ENCODE results near the gene CSNK2A2.

The CSNK2A2 gene

GRCh38 chr16:58118801-58119508 lies 79.0 kb downstream of the CSNK2A2 start:
- H3K9me3 ChIP-seq (ENCODE audit: control insufficient read depth in 5 of 5, low read length in 5 of 5) = no peaks in the 10 kb centered on the region
- peaks cover 11 to 63% (median 50%) of the 10 kb centered on the region in 5 donors for H3K4me1 ChIP-seq (ENCODE audit: control insufficient read depth in 5 of 5, insufficient read depth in 5 of 5, low read length in 5 of 5)
- H3K27ac ChIP-seq (ENCODE audit: low read depth, low read length) = peak overlapping the region; percentile 89
- H3K4me3 ChIP-seq (ENCODE audit: low read depth in 1 of 5, low read length in 5 of 5) = no peak overlapping the region
- peaks cover 8 to 28% (median 25%) of the 10 kb centered on the region in 5 donors for H3K36me3 ChIP-seq (ENCODE audit: control insufficient read depth in 5 of 5, insufficient read depth in 5 of 5, low read length in 5 of 5)
- peak overlapping the region in 1 of 5 donors; percentile 30 for H3K9ac ChIP-seq (ENCODE audit: low read length in 5 of 5)
- no peaks in the 10 kb centered on the region for H3K27me3 ChIP-seq (ENCODE audit: control insufficient read depth in 5 of 5, insufficient read depth in 4 of 5, low read length in 5 of 5)

GRCh38 chr16:58116529-58116928 lies 81.4 kb downstream of the CSNK2A2 start:
- Histone ChIP-seq H3K4me1 (ENCODE audit: control insufficient read depth in 5 of 5, insufficient read depth in 5 of 5, low read length in 5 of 5) (peaks cover 11 to 52% (median 39%) of the 10 kb centered on the region in 5 donors), H3K4me3 (ENCODE audit: low read depth in 1 of 5, low read length in 5 of 5) (no peak overlapping the region), H3K9me3 (ENCODE audit: control insufficient read depth in 5 of 5, low read length in 5 of 5) (no peaks in the 10 kb centered on the region), H3K9ac (ENCODE audit: low read length in 5 of 5) (no peak overlapping the region), H3K36me3 (ENCODE audit: control insufficient read depth in 5 of 5, insufficient read depth in 5 of 5, low read length in 5 of 5) (peaks cover 15 to 46% (median 37%) of the 10 kb centered on the region in 5 donors), H3K27ac (ENCODE audit: low read depth, low read length) (peak overlapping the region; percentile 84), H3K27me3 (ENCODE audit: control insufficient read depth in 5 of 5, insufficient read depth in 4 of 5, low read length in 5 of 5) (no peaks in the 10 kb centered on the region)

DNA sequence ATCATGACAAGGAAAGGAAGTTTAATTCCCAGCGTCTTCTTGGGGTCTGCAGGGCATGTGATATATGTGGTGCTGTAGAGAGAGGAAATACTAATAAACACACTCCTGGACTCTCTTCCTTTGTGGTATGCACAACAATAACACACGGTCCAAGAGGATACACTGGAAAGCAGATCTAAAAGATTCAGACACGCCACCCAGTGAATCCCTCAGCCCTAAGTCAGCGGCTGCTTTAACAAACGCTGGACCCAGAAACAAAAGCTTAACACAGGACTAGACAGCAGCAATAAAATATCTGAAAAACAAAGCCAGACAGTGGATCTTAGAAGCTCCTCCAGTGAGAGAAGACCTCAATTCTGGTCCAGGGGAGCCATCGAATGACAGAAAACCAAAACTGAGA lies 81.8 kb downstream of the CSNK2A2 start:
- H3K9me3 ChIP-seq (ENCODE audit: control insufficient read depth in 5 of 5, low read length in 5 of 5) = no peaks in the 10 kb centered on the region
- H3K9ac ChIP-seq (ENCODE audit: low read length in 5 of 5) = no peak overlapping the region
- no peaks in the 10 kb centered on the region for H3K27me3 ChIP-seq (ENCODE audit: control insufficient read depth in 5 of 5, insufficient read depth in 4 of 5, low read length in 5 of 5)
- no peak overlapping the region for H3K4me3 ChIP-seq (ENCODE audit: low read depth in 1 of 5, low read length in 5 of 5)
- H3K27ac ChIP-seq (ENCODE audit: low read depth, low read length) = peak overlapping the region; percentile 84
- H3K36me3 ChIP-seq (ENCODE audit: control insufficient read depth in 5 of 5, insufficient read depth in 5 of 5, low read length in 5 of 5) = peaks cover 15 to 46% (median 37%) of the 10 kb centered on the region in 5 donors
- peaks cover 11 to 47% (median 34%) of the 10 kb centered on the region in 5 donors for H3K4me1 ChIP-seq (ENCODE audit: control insufficient read depth in 5 of 5, insufficient read depth in 5 of 5, low read length in 5 of 5)

DNA sequence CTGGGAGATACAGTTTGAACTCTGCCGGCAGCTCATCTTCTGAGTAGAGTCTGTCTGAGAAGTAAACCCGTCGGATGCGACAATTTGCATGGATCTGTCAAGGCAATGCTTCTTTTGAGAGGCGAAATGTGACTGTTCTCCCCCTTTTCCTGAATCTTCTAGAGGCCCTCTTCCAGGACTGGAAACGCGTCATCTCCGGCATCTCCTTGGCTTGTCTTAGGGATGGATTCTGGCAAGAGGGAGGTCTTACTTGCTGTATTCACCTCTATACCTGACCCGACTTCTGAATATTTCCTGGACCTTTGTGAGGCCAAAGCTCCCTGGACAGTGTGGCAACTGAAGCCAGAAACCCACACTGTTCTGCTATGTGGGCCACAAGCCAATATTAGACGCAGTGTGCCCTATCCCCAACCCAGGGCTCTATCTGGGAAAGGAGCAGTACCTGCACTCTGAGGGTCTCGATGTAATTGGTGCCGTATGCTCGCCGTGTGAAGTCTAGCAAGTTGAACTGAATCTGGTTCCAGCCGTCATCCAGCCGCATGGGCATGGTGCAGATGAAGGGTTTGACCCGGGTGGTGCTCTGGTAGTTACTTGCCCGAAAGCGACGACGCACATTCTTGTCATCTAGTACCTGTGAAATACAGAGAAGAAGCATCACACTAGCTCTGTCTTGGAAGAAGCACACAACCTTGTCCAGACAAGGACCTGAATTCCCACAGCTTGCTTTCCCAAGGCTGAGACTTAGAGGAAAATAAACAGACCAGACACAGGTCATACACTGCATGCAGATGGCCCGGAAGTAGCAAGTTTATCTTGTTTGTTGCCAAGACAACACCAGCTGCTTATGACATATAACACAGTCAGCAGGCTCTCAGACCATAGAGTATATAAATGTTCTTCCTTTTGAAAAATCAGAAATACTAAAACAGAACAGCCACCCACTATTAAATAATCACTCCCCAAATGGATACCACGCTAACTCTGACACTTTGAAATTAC lies 82.8 kb downstream of the CSNK2A2 start:
- Histone ChIP-seq H3K9ac (ENCODE audit: low read length in 5 of 5) (peak overlapping the region in 1 of 5 donors; percentile 31), H3K36me3 (ENCODE audit: control insufficient read depth in 5 of 5, insufficient read depth in 5 of 5, low read length in 5 of 5) (peaks cover 15 to 46% (median 37%) of the 10 kb centered on the region in 5 donors), H3K9me3 (ENCODE audit: control insufficient read depth in 5 of 5, low read length in 5 of 5) (no peaks in the 10 kb centered on the region), H3K4me1 (ENCODE audit: control insufficient read depth in 5 of 5, insufficient read depth in 5 of 5, low read length in 5 of 5) (peaks cover 8 to 38% (median 24%) of the 10 kb centered on the region in 5 donors), H3K4me3 (ENCODE audit: low read depth in 1 of 5, low read length in 5 of 5) (peak overlapping the region in 3 of 5 donors; percentile 12 to 42 (median 36)), H3K27me3 (ENCODE audit: control insufficient read depth in 5 of 5, insufficient read depth in 4 of 5, low read length in 5 of 5) (no peaks in the 10 kb centered on the region), H3K27ac (ENCODE audit: low read depth, low read length) (peak overlapping the region; percentile 84)

- no peak overlapping the region for H3K9ac ChIP-seq (ENCODE audit: low read length in 5 of 5)
- H3K36me3 ChIP-seq (ENCODE audit: control insufficient read depth in 5 of 5, insufficient read depth in 5 of 5, low read length in 5 of 5) = peaks cover 15 to 40% (median 32%) of the 10 kb centered on the region in 5 donors
- H3K4me3 ChIP-seq (ENCODE audit: low read depth in 1 of 5, low read length in 5 of 5) = no peak overlapping the region
- H3K27me3 ChIP-seq (ENCODE audit: control insufficient read depth in 5 of 5, insufficient read depth in 4 of 5, low read length in 5 of 5) = no peaks in the 10 kb centered on the region
- no peak overlapping the region for H3K27ac ChIP-seq (ENCODE audit: low read depth, low read length)
- H3K9me3 ChIP-seq (ENCODE audit: control insufficient read depth in 5 of 5, low read length in 5 of 5) = no peaks in the 10 kb centered on the region
- peaks cover 0 to 18% (median 8%) of the 10 kb centered on the region in 5 donors for H3K4me1 ChIP-seq (ENCODE audit: control insufficient read depth in 5 of 5, insufficient read depth in 5 of 5, low read length in 5 of 5)
Observed at GRCh38 chr16:58111302-58111627, 86.6 kb downstream of the CSNK2A2 start.

GRCh38 chr16:58110571-58111301 lies 87.2 kb downstream of the CSNK2A2 start:
- no peaks in the 10 kb centered on the region for H3K9me3 ChIP-seq (ENCODE audit: control insufficient read depth in 5 of 5, low read length in 5 of 5)
- peaks cover 0 to 14% (median 5%) of the 10 kb centered on the region in 5 donors for H3K4me1 ChIP-seq (ENCODE audit: control insufficient read depth in 5 of 5, insufficient read depth in 5 of 5, low read length in 5 of 5)
- H3K9ac ChIP-seq (ENCODE audit: low read length in 5 of 5) = no peak overlapping the region
- H3K4me3 ChIP-seq (ENCODE audit: low read depth in 1 of 5, low read length in 5 of 5) = no peak overlapping the region
- no peaks in the 10 kb centered on the region for H3K27me3 ChIP-seq (ENCODE audit: control insufficient read depth in 5 of 5, insufficient read depth in 4 of 5, low read length in 5 of 5)
- H3K36me3 ChIP-seq (ENCODE audit: control insufficient read depth in 5 of 5, insufficient read depth in 5 of 5, low read length in 5 of 5) = peaks cover 12 to 35% (median 27%) of the 10 kb centered on the region in 5 donors
- H3K27ac ChIP-seq (ENCODE audit: low read depth, low read length) = no peak overlapping the region

GRCh38 chr16:58109881-58110280 lies 88.0 kb downstream of the CSNK2A2 start:
- Histone ChIP-seq H3K36me3 (ENCODE audit: control insufficient read depth in 5 of 5, insufficient read depth in 5 of 5, low read length in 5 of 5) (peaks cover 7 to 27% (median 21%) of the 10 kb centered on the region in 5 donors), H3K27ac (ENCODE audit: low read depth, low read length) (no peak overlapping the region), H3K4me3 (ENCODE audit: low read depth in 1 of 5, low read length in 5 of 5) (no peak overlapping the region), H3K4me1 (ENCODE audit: control insufficient read depth in 5 of 5, insufficient read depth in 5 of 5, low read length in 5 of 5) (peaks cover 0 to 9% (median 0%) of the 10 kb centered on the region in 5 donors), H3K9me3 (ENCODE audit: control insufficient read depth in 5 of 5, low read length in 5 of 5) (no peaks in the 10 kb centered on the region), H3K27me3 (ENCODE audit: control insufficient read depth in 5 of 5, insufficient read depth in 4 of 5, low read length in 5 of 5) (no peaks in the 10 kb centered on the region), H3K9ac (ENCODE audit: low read length in 5 of 5) (no peak overlapping the region)

DNA sequence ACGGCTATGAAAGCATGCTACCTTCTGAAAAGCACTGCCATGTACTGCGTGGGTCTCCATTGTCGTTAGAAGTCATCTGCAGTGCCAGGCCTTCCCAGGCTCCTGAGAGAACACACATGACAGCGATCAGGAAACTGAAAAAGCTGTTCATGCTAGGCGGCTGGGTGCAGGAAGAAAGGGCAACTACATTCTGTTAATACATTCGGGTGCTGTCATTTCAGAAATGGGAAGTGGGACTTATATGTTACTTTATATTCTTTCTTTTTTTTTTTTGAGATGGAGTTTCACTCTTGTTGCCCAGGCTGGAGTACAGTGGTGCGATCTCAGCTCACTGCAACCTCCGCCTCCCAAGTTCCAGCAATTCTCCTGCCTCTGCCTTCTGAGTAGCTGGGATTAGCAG lies 88.6 kb downstream of the CSNK2A2 start:
- no peaks in the 10 kb centered on the region for H3K9me3 ChIP-seq (ENCODE audit: control insufficient read depth in 5 of 5, low read length in 5 of 5)
- H3K27ac ChIP-seq (ENCODE audit: low read depth, low read length) = no peak overlapping the region
- H3K36me3 ChIP-seq (ENCODE audit: control insufficient read depth in 5 of 5, insufficient read depth in 5 of 5, low read length in 5 of 5) = peaks cover 7 to 22% (median 15%) of the 10 kb centered on the region in 5 donors
- H3K27me3 ChIP-seq (ENCODE audit: control insufficient read depth in 5 of 5, insufficient read depth in 4 of 5, low read length in 5 of 5) = no peaks in the 10 kb centered on the region
- H3K4me3 ChIP-seq (ENCODE audit: low read depth in 1 of 5, low read length in 5 of 5) = no peak overlapping the region
- peaks cover 0 to 5% (median 0%) of the 10 kb centered on the region in 5 donors for H3K4me1 ChIP-seq (ENCODE audit: control insufficient read depth in 5 of 5, insufficient read depth in 5 of 5, low read length in 5 of 5)
- no peak overlapping the region for H3K9ac ChIP-seq (ENCODE audit: low read length in 5 of 5)
